GM12874 (cell line): ENCODE results near the gene IGF2R.

Experiments
- CTCF ChIP-seq: IDR thresholded peaks from 2 replicates; pipeline ENCODE4 v1.5.1; 2011; ENCODE audit warnings: low read depth, mild to moderate bottlenecking, control low read depth, low read length, moderate library complexity; ENCODE audit not compliant: insufficient read depth

The IGF2R gene

GRCh38 chr6:160102956-160103824 lies 134.3 kb downstream of the IGF2R start:
- TF ChIP-seq CTCF = peak; percentile 42; the same call in 1 of the 2 replicates

DNA sequence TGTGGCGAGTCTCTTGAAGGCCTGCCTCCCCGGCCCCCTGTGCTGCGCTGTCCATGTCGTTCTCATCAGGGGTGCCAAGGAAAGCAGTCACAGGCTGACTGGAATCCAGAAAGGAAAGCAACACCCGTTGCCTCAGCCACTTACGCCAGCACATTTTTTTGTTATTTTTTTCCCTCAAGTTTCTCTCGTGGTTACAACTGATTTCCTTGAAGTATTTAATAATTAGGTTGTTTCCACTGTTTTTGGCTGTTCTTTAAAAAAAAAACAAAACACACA lies 134.9 kb downstream of the IGF2R start:
- no peak for TF ChIP-seq CTCF

DNA sequence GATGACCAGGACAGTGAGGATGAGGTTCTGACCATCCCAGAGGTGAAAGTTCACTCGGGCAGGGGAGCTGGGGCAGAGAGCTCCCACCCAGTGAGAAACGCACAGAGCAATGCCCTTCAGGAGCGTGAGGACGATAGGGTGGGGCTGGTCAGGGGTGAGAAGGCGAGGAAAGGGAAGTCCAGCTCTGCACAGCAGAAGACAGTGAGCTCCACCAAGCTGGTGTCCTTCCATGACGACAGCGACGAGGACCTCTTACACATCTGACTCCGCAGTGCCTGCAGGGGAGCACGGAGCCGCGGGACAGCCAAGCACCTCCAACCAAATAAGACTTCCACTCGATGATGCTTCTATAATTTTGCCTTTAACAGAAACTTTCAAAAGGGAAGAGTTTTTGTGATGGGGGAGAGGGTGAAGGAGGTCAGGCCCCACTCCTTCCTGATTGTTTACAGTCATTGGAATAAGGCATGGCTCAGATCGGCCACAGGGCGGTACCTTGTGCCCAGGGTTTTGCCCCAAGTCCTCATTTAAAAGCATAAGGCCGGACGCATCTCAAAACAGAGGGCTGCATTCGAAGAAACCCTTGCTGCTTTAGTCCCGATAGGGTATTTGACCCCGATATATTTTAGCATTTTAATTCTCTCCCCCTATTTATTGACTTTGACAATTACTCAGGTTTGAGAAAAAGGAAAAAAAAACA lies 136.1 kb downstream of the IGF2R start:
- no peak for TF ChIP-seq CTCF

DNA sequence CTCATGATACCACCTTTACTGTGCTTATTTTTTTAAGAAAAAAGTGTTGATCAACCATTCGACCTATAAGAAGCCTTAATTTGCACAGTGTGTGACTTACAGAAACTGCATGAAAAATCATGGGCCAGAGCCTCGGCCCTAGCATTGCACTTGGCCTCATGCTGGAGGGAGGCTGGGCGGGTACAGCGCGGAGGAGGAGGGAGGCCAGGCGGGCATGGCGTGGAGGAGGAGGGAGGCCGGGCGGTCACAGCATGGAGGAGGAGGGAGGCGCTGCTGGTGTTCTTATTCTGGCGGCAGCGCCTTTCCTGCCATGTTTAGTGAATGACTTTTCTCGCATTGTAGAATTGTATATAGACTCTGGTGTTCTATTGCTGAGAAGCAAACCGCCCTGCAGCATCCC lies 137.1 kb downstream of the IGF2R start:
- no peak for TF ChIP-seq CTCF

GRCh38 chr6:160106701-160107100 lies 137.8 kb downstream of the IGF2R start:
- no peak for TF ChIP-seq CTCF

- TF ChIP-seq CTCF = no peak
These were observed 139.2 kb downstream of the IGF2R start for GRCh38 chr6:160108077-160108476.

DNA sequence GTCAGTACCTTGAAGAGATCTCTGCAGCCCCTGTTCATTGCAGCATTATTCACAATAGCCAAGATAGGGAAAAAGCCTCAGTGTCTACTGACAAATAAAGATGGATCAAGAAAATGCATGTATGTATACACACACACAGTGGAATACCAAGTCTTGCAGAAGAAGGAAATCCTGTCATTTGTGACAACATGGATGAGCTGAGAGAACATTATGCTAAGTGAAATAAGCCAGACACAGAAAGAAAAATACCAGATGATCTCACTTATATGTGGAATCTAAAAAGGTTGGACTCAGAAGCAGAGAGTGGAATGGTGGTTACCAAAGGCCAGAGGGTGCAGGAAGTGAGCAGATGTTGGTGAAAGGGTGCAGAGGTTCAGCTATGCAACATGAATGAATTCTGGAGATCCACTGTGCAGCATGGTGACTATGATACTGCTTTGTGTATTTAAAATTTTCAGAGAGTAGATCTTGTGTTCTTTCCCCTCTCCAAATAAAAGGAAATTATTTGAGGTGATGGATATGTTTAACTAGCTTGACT lies 141.8 kb downstream of the IGF2R start:
- no peak for TF ChIP-seq CTCF
